Loucy (cell line): ENCODE results near the gene COX6A1.

ENCODE experiments used
- H2AFZ ChIP-seq: fragments of 200-600 bp; sonication (generic); 2 replicates; pipeline ENCODE4 v1.6.0; 2016; ENCODE audit warnings: antibody characterized with exemption, mild to moderate bottlenecking, low read length, moderate library complexity
- H3F3A ChIP-seq: fragments of 200-600 bp; 2 replicates; pipeline ENCODE4 v1.6.0; 2016; ENCODE audit warnings: antibody characterized with exemption, low read depth, mild to moderate bottlenecking
- H3K27me3 ChIP-seq: fragments of 200-600 bp; sonication (generic); 2 replicates; pipeline ENCODE4 v1.6.1; 2014; ENCODE audit warnings: low read length, mild to moderate bottlenecking; ENCODE audit not compliant: insufficient read depth, poor library complexity, severe bottlenecking
- H3K36me3 ChIP-seq: fragments of 200-600 bp; sonication (generic); 2 replicates; pipeline ENCODE4 v1.6.1; 2016; ENCODE audit warnings: low read length; ENCODE audit not compliant: insufficient read depth
- H3K4me1 ChIP-seq: fragments of 200-600 bp; sonication (generic); 2 replicates; pipeline ENCODE4 v1.5.1; 2014; ENCODE audit warnings: low read length, mild to moderate bottlenecking; ENCODE audit not compliant: insufficient read depth, poor library complexity, severe bottlenecking
- H3K4me2 ChIP-seq: fragments of 200-600 bp; sonication (generic); 2 replicates; pipeline ENCODE4 v1.6.0; 2014; ENCODE audit warnings: antibody characterized with exemption, low read length, low read depth, mild to moderate bottlenecking; ENCODE audit not compliant: poor library complexity, severe bottlenecking
- H3K4me3 ChIP-seq: fragments of 200-600 bp; sonication (generic); 2 replicates; pipeline ENCODE4 v1.5.1; 2014; ENCODE audit warnings: low read length, mild to moderate bottlenecking, mixed read lengths; ENCODE audit not compliant: poor library complexity, severe bottlenecking
- H3K79me2 ChIP-seq: fragments of 200-600 bp; sonication (generic); 2 replicates; pipeline ENCODE4 v1.6.1; 2014; ENCODE audit warnings: low read length; ENCODE audit not compliant: insufficient read depth
- H3K9ac ChIP-seq: fragments of 200-600 bp; sonication (generic); 2 replicates; pipeline ENCODE4 v1.6.0; 2014; ENCODE audit warnings: mild to moderate bottlenecking, low read depth, low read length, moderate library complexity; ENCODE audit not compliant: poor library complexity, severe bottlenecking
- H3K9me2 ChIP-seq: fragments of 200-600 bp; sonication (generic); replicated peaks from 2 replicates; pipeline ENCODE4 v1.6.1; 2016; ENCODE audit warnings: low read depth, low read length, mixed read lengths
- H3K9me3 ChIP-seq: fragments of 200-600 bp; sonication (generic); 2 replicates; pipeline ENCODE4 v1.6.1; 2014; ENCODE audit warnings: mild to moderate bottlenecking, antibody characterized with exemption, low read length, low read depth; ENCODE audit not compliant: insufficient read depth
- H4K20me1 ChIP-seq: fragments of 200-600 bp; sonication (generic); 2 replicates; pipeline ENCODE4 v1.6.0; 2014; ENCODE audit warnings: antibody characterized with exemption, low read length, mild to moderate bottlenecking; ENCODE audit not compliant: insufficient read depth, poor library complexity, severe bottlenecking
- CTCF ChIP-seq: fragments of 200-600 bp; sonication (generic); conservative IDR thresholded peaks from 2 replicates; pipeline ENCODE4 v1.5.1; 2014; ENCODE audit warnings: mild to moderate bottlenecking, antibody characterized with exemption, low read length
- EZH2phosphoT487 ChIP-seq: fragments of 200-600 bp; IDR thresholded peaks from 2 replicates; pipeline ENCODE4 v1.6.1; 2018; ENCODE audit warnings: antibody characterized with exemption, mild to moderate bottlenecking, moderate library complexity, borderline replicate concordance

Gene COX6A1

GRCh38 chr12:120402217-120402616, 35.7 kb upstream of the COX6A1 start:
- H3K4me1 ChIP-seq = no peaks in the 10 kb centered on the region
- no peaks in the 10 kb centered on the region for H3K9me3 ChIP-seq
- no peak overlapping the region for H3K4me3 ChIP-seq
- no peaks in the 10 kb centered on the region for H3K27me3 ChIP-seq
- no peaks in the 10 kb centered on the region for H3K36me3 ChIP-seq
- H3K79me2 ChIP-seq = no peaks in the 10 kb centered on the region
- H3K9me2 ChIP-seq = no peaks in the 10 kb centered on the region
- H2AFZ ChIP-seq = no peak overlapping the region
- no peak overlapping the region for H3K4me2 ChIP-seq
- TF ChIP-seq EZH2phosphoT487 = no peak
- TF ChIP-seq CTCF = no peak
- H3F3A ChIP-seq = no peaks in the 10 kb centered on the region
- no peaks in the 10 kb centered on the region for H4K20me1 ChIP-seq
- H3K9ac ChIP-seq = no peak overlapping the region

DNA sequence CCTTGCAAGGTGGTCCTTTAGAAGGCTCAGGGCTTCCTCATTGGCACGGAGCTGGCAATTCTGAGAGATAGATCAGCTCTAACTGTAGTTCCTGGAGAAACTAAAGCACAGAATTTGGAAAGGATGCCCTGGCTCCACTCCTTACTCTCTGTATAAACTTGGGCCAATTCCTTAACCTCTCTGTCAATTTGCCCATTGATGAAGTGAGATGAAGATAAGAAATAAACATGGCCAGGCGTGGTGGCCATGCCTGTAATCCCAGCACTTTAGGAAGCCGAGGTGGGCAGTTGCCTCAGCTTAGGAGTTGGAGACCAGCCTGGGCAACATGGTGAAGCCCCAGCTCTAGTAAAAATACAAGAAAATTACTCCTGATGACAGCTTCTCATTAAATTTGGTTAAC, 34.0 kb upstream of the COX6A1 start:
- Histone ChIP-seq H3K79me2 (no peaks in the 10 kb centered on the region), H4K20me1 (no peaks in the 10 kb centered on the region), H3K27me3 (no peaks in the 10 kb centered on the region), H3F3A (no peaks in the 10 kb centered on the region), H2AFZ (no peak overlapping the region), H3K36me3 (no peaks in the 10 kb centered on the region), H3K4me3 (no peak overlapping the region), H3K4me2 (no peak overlapping the region), H3K9me3 (no peaks in the 10 kb centered on the region), H3K9ac (no peak overlapping the region), H3K4me1 (no peaks in the 10 kb centered on the region), H3K9me2 (no peaks in the 10 kb centered on the region)
- TF ChIP-seq EZH2phosphoT487 = no peak
- no peak for TF ChIP-seq CTCF

GRCh38 chr12:120404271-120404670, 33.6 kb upstream of the COX6A1 start:
- no peak overlapping the region for H3K4me3 ChIP-seq
- no peaks in the 10 kb centered on the region for H3K9me3 ChIP-seq
- H3K9ac ChIP-seq = no peak overlapping the region
- no peaks in the 10 kb centered on the region for H4K20me1 ChIP-seq
- H2AFZ ChIP-seq = no peak overlapping the region
- H3K79me2 ChIP-seq = no peaks in the 10 kb centered on the region
- no peak overlapping the region for H3K4me2 ChIP-seq
- H3K4me1 ChIP-seq = no peaks in the 10 kb centered on the region
- no peaks in the 10 kb centered on the region for H3K9me2 ChIP-seq
- H3F3A ChIP-seq = no peaks in the 10 kb centered on the region
- H3K36me3 ChIP-seq = no peaks in the 10 kb centered on the region
- H3K27me3 ChIP-seq = no peaks in the 10 kb centered on the region
- TF ChIP-seq EZH2phosphoT487 (no peak), CTCF (no peak)
